HepG2 (cell line): ENCODE data around the gene GNL3. TPM values are rescaled to one million over a fixed set of nuclear protein-coding genes. Genes with fewer than 3 reads are reported as not detected.

Experiments
- CEBPB ChIP-seq: IDR thresholded peaks from 2 replicates; pipeline ENCODE4 v1.6.1; 2011; ENCODE audit warnings: low read depth, low read length, improper control_type of control experiment, borderline replicate concordance
- CENPX ChIP-seq: sonication (generic); formaldehyde crosslinking; IDR thresholded peaks from 2 replicates; pipeline ENCODE4 v1.9.0; 2021; ENCODE audit warnings: mild to moderate bottlenecking, missing genetic modification reagents, moderate library complexity
- FOXA3 ChIP-seq: IDR thresholded peaks from 2 replicates; pipeline ENCODE4 v1.6.1; 2016; ENCODE audit warnings: missing genetic modification reagents, missing compliant biosample characterization
- GATA4 ChIP-seq: sonication (generic); IDR thresholded peaks from 2 replicates; pipeline ENCODE4 v1.6.1; 2016; ENCODE audit warnings: antibody characterized with exemption, low read depth, borderline replicate concordance
- GATAD2A ChIP-seq: IDR thresholded peaks from 2 replicates; pipeline ENCODE4 v1.6.1; 2016
- GPBP1L1 ChIP-seq: sonication (generic); formaldehyde crosslinking; IDR thresholded peaks from 2 replicates; pipeline ENCODE4 v1.5.0; 2020; ENCODE audit warnings: mild to moderate bottlenecking, missing genetic modification reagents
- HMGA1 ChIP-seq: sonication (generic); formaldehyde crosslinking; conservative IDR thresholded peaks from 2 replicates; pipeline ENCODE4 v1.4.0; 2020; ENCODE audit warnings: missing genetic modification reagents
- MAF1 ChIP-seq: sonication (generic); formaldehyde crosslinking; IDR thresholded peaks from 2 replicates; pipeline ENCODE4 v1.5.0; 2020; ENCODE audit warnings: missing genetic modification reagents, borderline replicate concordance
- MED1 ChIP-seq: sonication (generic); formaldehyde crosslinking; IDR thresholded peaks from 2 replicates; pipeline ENCODE4 v1.4.0; 2020; ENCODE audit warnings: missing genetic modification reagents
- MIXL1 ChIP-seq: IDR thresholded peaks from 2 replicates; pipeline ENCODE4 v1.6.1; 2016
- MXD4 ChIP-seq: IDR thresholded peaks from 2 replicates; pipeline ENCODE4 v1.6.1; 2016; ENCODE audit warnings: mild to moderate bottlenecking, missing biosample characterization, missing genetic modification reagents
- NFYC ChIP-seq: IDR thresholded peaks from 2 replicates; pipeline ENCODE4 v1.6.1; 2016; ENCODE audit warnings: missing genetic modification reagents, missing compliant biosample characterization
- PAWR ChIP-seq: sonication (generic); formaldehyde crosslinking; IDR thresholded peaks from 2 replicates; pipeline ENCODE4 v1.4.0; 2020; ENCODE audit warnings: missing genetic modification reagents, mild to moderate bottlenecking, borderline replicate concordance
- PITX1 ChIP-seq: sonication (generic); formaldehyde crosslinking; IDR thresholded peaks from 2 replicates; pipeline ENCODE4 v1.5.1; 2020; ENCODE audit warnings: mild to moderate bottlenecking, missing genetic modification reagents
- PTBP1 ChIP-seq: fragments of 200-400 bp; formaldehyde crosslinking; IDR thresholded peaks from 2 replicates; pipeline ENCODE4 v1.6.1; 2018; ENCODE audit warnings: low read length, low read depth; ENCODE audit not compliant: poor library complexity, severe bottlenecking
- SAP130 ChIP-seq: IDR thresholded peaks from 2 replicates; pipeline ENCODE4 v1.6.1; 2016; ENCODE audit warnings: low read depth
- SOX5 ChIP-seq: IDR thresholded peaks from 2 replicates; pipeline ENCODE4 v1.6.1; 2016; ENCODE audit warnings: borderline replicate concordance
- XRCC5 ChIP-seq: fragments of 200-400 bp; formaldehyde crosslinking; optimal IDR thresholded peaks from 2 replicates; pipeline ENCODE3; 2017; ENCODE audit warnings: mild to moderate bottlenecking, low read length
- ZBTB20 ChIP-seq: sonication (generic); formaldehyde crosslinking; IDR thresholded peaks from 2 replicates; pipeline ENCODE4 v1.8.1; 2023; ENCODE audit warnings: missing genetic modification reagents, low read depth, mild to moderate bottlenecking, borderline replicate concordance
- ZFP36L1 ChIP-seq: sonication (generic); formaldehyde crosslinking; IDR thresholded peaks from 2 replicates; pipeline ENCODE4 v1.8.0; 2022; ENCODE audit warnings: mild to moderate bottlenecking, missing genetic modification reagents, moderate library complexity
- ZFP41 ChIP-seq: sonication (generic); formaldehyde crosslinking; IDR thresholded peaks from 2 replicates; pipeline ENCODE4 v1.4.0; 2020; ENCODE audit warnings: mild to moderate bottlenecking, missing genetic modification reagents, borderline replicate concordance
- ZMYM2 ChIP-seq: sonication (generic); formaldehyde crosslinking; IDR thresholded peaks from 2 replicates; pipeline ENCODE4 v1.8.0; 2022; ENCODE audit warnings: mild to moderate bottlenecking, missing genetic modification reagents
- ZNF510 ChIP-seq: sonication (generic); formaldehyde crosslinking; IDR thresholded peaks from 2 replicates; pipeline ENCODE4 v1.4.0; 2020; ENCODE audit warnings: low read depth, mild to moderate bottlenecking, missing genetic modification reagents
- ZNF550 ChIP-seq: sonication (generic); formaldehyde crosslinking; IDR thresholded peaks from 2 replicates; pipeline ENCODE4 v1.4.0; 2020; ENCODE audit warnings: mild to moderate bottlenecking, missing genetic modification reagents, borderline replicate concordance
- ZNF563 ChIP-seq: sonication (generic); formaldehyde crosslinking; IDR thresholded peaks from 2 replicates; pipeline ENCODE4 v1.8.0; 2022; ENCODE audit warnings: mild to moderate bottlenecking, moderate library complexity, missing genetic modification reagents
- ZNF598 ChIP-seq: sonication (generic); formaldehyde crosslinking; IDR thresholded peaks from 2 replicates; pipeline ENCODE4 v1.5.1; 2020; ENCODE audit warnings: mild to moderate bottlenecking, missing genetic modification reagents, borderline replicate concordance
- ZNF720 ChIP-seq: sonication (generic); formaldehyde crosslinking; IDR thresholded peaks from 2 replicates; pipeline ENCODE4 v1.4.0; 2020; ENCODE audit warnings: missing genetic modification reagents
- ZNF749 ChIP-seq: sonication (generic); formaldehyde crosslinking; IDR thresholded peaks from 2 replicates; pipeline ENCODE4 v1.8.0; 2022; ENCODE audit warnings: mild to moderate bottlenecking, missing genetic modification reagents, moderate library complexity, borderline replicate concordance
- ZNF761 ChIP-seq: sonication (generic); formaldehyde crosslinking; conservative IDR thresholded peaks from 2 replicates; pipeline ENCODE4 v1.4.0; 2020; ENCODE audit warnings: mild to moderate bottlenecking, missing genetic modification reagents
- ZNF773 ChIP-seq: sonication (generic); formaldehyde crosslinking; IDR thresholded peaks from 2 replicates; pipeline ENCODE4 v1.4.0; 2020; ENCODE audit warnings: missing genetic modification reagents, borderline replicate concordance
- ZNF775 ChIP-seq: sonication (generic); formaldehyde crosslinking; IDR thresholded peaks from 2 replicates; pipeline ENCODE4 v1.4.0; 2020; ENCODE audit warnings: missing genetic modification reagents, mild to moderate bottlenecking, moderate library complexity, borderline replicate concordance
- ZNF788 ChIP-seq: sonication (generic); formaldehyde crosslinking; IDR thresholded peaks from 2 replicates; pipeline ENCODE4 v1.5.0; 2020; ENCODE audit warnings: mild to moderate bottlenecking, missing genetic modification reagents, borderline replicate concordance
- polyA plus RNA-seq, 8 experiments: library from polyadenylated mRNA; depleted of rRNA in 3 of 8; stranded (reverse) in 7 of 8; unstranded in 1 of 8; fragments of >200 nt; fragmentation: Illumina TruSeq in 4 of 8; extraction: Trizol in 4 of 8; gene quantifications; 2 replicates each; pipeline versions ENCODE4 v1.2.1 to v1.2.3, GENCODE V29; 2011 to 2016; ENCODE audit warnings: low read depth in 4 of 8, missing spikeins in 1 of 8, mixed read lengths in 1 of 8; ENCODE audit not compliant: insufficient read depth in 1 of 8
- total RNA-seq, 5 experiments: library from RNA; depleted of rRNA; stranded (reverse); fragments of >200 nt; fragmentation: Illumina TruSeq; extraction: Trizol; gene quantifications; 2 replicates each; pipeline ENCODE4 v1.2.3, GENCODE V29; 2016; ENCODE audit warnings: low read depth in 1 of 5
- TF ChIP-seq, protein P1 (sequence below): sonication (generic); formaldehyde crosslinking; IDR thresholded peaks from 2 replicates; pipeline ENCODE4 v1.8.0; 2022; ENCODE audit warnings: mild to moderate bottlenecking, missing genetic modification reagents; ENCODE audit not compliant: insufficient replicate concordance

Gene GNL3
- total and polyA plus RNA-seq, 2 of the 13 experiments (the other 11 are each of a cell fraction or from before 2014, with no cell fraction given) = 129 to 257 TPM

GRCh38 chr3:52724511-52724910 lies 38.7 kb downstream of the GNL3 start (continued):
- TF ChIP-seq MED1 (CRISPR knock-in tag) = no peak
- TF ChIP-seq XRCC5 = no peak
- no peak for TF ChIP-seq NFYC (CRISPR knock-in tag)
- TF ChIP-seq ZMYM2 (CRISPR knock-in tag) = no peak
- TF ChIP-seq CENPX = no peak
- no peak for TF ChIP-seq PTBP1
- no peak for TF ChIP-seq ZNF550 (CRISPR knock-in tag)
- no peak for TF ChIP-seq ZNF598 (CRISPR knock-in tag)
- TF ChIP-seq HMGA1 = no peak
- no peak for TF ChIP-seq PITX1 (CRISPR knock-in tag)
- no peak for TF ChIP-seq ZBTB20 (CRISPR knock-in tag)
- TF ChIP-seq GATAD2A (CRISPR knock-in tag) = peak; percentile 68
- TF ChIP-seq MIXL1 (CRISPR knock-in tag) = peak; percentile 69; the same call in 1 of the 2 replicates
- TF ChIP-seq ZNF749 (CRISPR knock-in tag) = no peak
- no peak for TF ChIP-seq MXD4 (CRISPR knock-in tag)
- TF ChIP-seq PAWR (CRISPR knock-in tag) = no peak
- no peak for TF ChIP-seq GATA4
- no peak for TF ChIP-seq ZFP41 (CRISPR knock-in tag)
- peak; percentile 33 for TF ChIP-seq SAP130 (CRISPR knock-in tag)
- no peak for TF ChIP-seq ZNF720 (CRISPR knock-in tag)
- TF ChIP-seq, protein P1, sequence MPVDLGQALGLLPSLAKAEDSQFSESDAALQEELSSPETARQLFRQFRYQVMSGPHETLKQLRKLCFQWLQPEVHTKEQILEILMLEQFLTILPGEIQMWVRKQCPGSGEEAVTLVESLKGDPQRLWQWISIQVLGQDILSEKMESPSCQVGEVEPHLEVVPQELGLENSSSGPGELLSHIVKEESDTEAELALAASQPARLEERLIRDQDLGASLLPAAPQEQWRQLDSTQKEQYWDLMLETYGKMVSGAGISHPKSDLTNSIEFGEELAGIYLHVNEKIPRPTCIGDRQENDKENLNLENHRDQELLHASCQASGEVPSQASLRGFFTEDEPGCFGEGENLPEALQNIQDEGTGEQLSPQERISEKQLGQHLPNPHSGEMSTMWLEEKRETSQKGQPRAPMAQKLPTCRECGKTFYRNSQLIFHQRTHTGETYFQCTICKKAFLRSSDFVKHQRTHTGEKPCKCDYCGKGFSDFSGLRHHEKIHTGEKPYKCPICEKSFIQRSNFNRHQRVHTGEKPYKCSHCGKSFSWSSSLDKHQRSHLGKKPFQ = no peak
- TF ChIP-seq CEBPB = peak; percentile 88
- no peak for TF ChIP-seq ZFP36L1 (CRISPR knock-in tag)
- no peak for TF ChIP-seq ZNF761 (CRISPR knock-in tag)
- TF ChIP-seq ZNF788 (CRISPR knock-in tag) = no peak
- no peak for TF ChIP-seq MAF1 (CRISPR knock-in tag)
- TF ChIP-seq SOX5 (CRISPR knock-in tag) = peak; percentile 17; the same call in 1 of the 2 replicates
- no peak for TF ChIP-seq ZNF775 (CRISPR knock-in tag)
- no peak for TF ChIP-seq GPBP1L1
- TF ChIP-seq ZNF773 (CRISPR knock-in tag) = no peak
- peak; percentile 75 for TF ChIP-seq FOXA3 (CRISPR knock-in tag)
- TF ChIP-seq ZNF510 = no peak
- TF ChIP-seq ZNF563 = no peak
